ENCODE measurements around the gene SARDH. TPM values are rescaled to one million over a fixed set of nuclear protein-coding genes. Genes with fewer than 3 reads are reported as not detected.

The SARDH gene
- total RNA-seq, 2 experiments from 2014 or later = 5.5 to 5.6 TPM

- Mint-ChIP-seq H3K4me1 (ENCODE audit: low read depth) (peaks cover 5% of the 10 kb centered on the region), H3K27ac (no peak overlapping the region), H3K36me3 (ENCODE audit: low read depth) (no peaks in the 10 kb centered on the region), H3K4me3 (no peak overlapping the region), H3K9me3 (no peaks in the 10 kb centered on the region), H3K27me3 (no peaks in the 10 kb centered on the region)
- DNase-seq (no peak), ATAC-seq (no peak)
- ChIA-PET CTCF (no interaction called here), POLR2A (no interaction called here)
- TF ChIP-seq CTCF (IDR thresholded peaks at IDR 0.05) = no peak
- intact Hi-C loops (cut with micrococcal nuclease) = no loop called here
Observed at GRCh38 chr9:133717113-133718031, 20.8 kb downstream of the SARDH start.

GRCh38 chr9:133716564-133717112 is 21.5 kb downstream of the SARDH start:
- intact Hi-C loops (cut with micrococcal nuclease) = no loop called here
- no peak overlapping the region for H3K4me3 Mint-ChIP-seq
- peaks cover 5% of the 10 kb centered on the region for H3K4me1 Mint-ChIP-seq (ENCODE audit: low read depth)
- H3K27ac Mint-ChIP-seq = no peak overlapping the region
- TF ChIP-seq CTCF (IDR thresholded peaks at IDR 0.05) = no peak
- no peaks in the 10 kb centered on the region for H3K36me3 Mint-ChIP-seq (ENCODE audit: low read depth)
- ChIA-PET POLR2A (no interaction called here), CTCF (interaction anchor here (1.0 to 1.4 kb wide), 3 partner anchors 62 to 112 kb away, joined by 3 to 4 read pairs (median 3); no protein-coding TSS in a partner anchor)
- no peak for ATAC-seq
- no peaks in the 10 kb centered on the region for H3K27me3 Mint-ChIP-seq
- DNase-seq = no peak
- H3K9me3 Mint-ChIP-seq = no peaks in the 10 kb centered on the region

- Mint-ChIP-seq H3K4me3 (no peak overlapping the region), H3K27me3 (no peaks in the 10 kb centered on the region), H3K36me3 (ENCODE audit: low read depth) (no peaks in the 10 kb centered on the region), H3K9me3 (no peaks in the 10 kb centered on the region), H3K27ac (no peak overlapping the region), H3K4me1 (ENCODE audit: low read depth) (peaks cover 5% of the 10 kb centered on the region)
- DNase-seq (peak; percentile 54), ATAC-seq (peak; percentile 62)
- ChIA-PET CTCF (interaction anchor here (0.6 to 1.4 kb wide), 4 partner anchors 61 to 182 kb away, joined by 3 to 4 read pairs (median 3); no protein-coding TSS in a partner anchor), POLR2A (interaction anchor here (1.0 kb wide), 1 partner anchor 39 kb away, joined by 3 read pairs; no protein-coding TSS in a partner anchor)
- intact Hi-C loops (cut with micrococcal nuclease) = no loop called here
- peak; percentile 66 for TF ChIP-seq CTCF (IDR thresholded peaks at IDR 0.05)
Observed at GRCh38 chr9:133715866-133716563, 22.1 kb downstream of the SARDH start.

- no peak overlapping the region for H3K4me3 Mint-ChIP-seq
- H3K27me3 Mint-ChIP-seq = no peaks in the 10 kb centered on the region
- DNase-seq = no peak
- intact Hi-C loops (cut with micrococcal nuclease) = no loop called here
- no peaks in the 10 kb centered on the region for H3K9me3 Mint-ChIP-seq
- ATAC-seq = peak; percentile 38
- POLR2A ChIA-PET = interaction anchor here (1.0 kb wide), 1 partner anchor 39 kb away, joined by 3 read pairs; no protein-coding TSS in a partner anchor
- H3K36me3 Mint-ChIP-seq (ENCODE audit: low read depth) = no peaks in the 10 kb centered on the region
- no peak overlapping the region for H3K27ac Mint-ChIP-seq
- H3K4me1 Mint-ChIP-seq (ENCODE audit: low read depth) = peaks cover 9% of the 10 kb centered on the region
- CTCF ChIA-PET = interaction anchor here (0.6 to 1.4 kb wide), 5 partner anchors 28 to 182 kb away, joined by 3 to 4 read pairs (median 3); no protein-coding TSS in a partner anchor
- no peak for TF ChIP-seq CTCF (IDR thresholded peaks at IDR 0.05)
Observed at GRCh38 chr9:133715295-133715865, 22.8 kb downstream of the SARDH start.

Data from activated CD8-positive, alpha-beta T cell treated with anti-CD3 and anti-CD28 coated beads for 36 hours (primary cell).